ENCODE measurements around the gene ZNF214.

DNA sequence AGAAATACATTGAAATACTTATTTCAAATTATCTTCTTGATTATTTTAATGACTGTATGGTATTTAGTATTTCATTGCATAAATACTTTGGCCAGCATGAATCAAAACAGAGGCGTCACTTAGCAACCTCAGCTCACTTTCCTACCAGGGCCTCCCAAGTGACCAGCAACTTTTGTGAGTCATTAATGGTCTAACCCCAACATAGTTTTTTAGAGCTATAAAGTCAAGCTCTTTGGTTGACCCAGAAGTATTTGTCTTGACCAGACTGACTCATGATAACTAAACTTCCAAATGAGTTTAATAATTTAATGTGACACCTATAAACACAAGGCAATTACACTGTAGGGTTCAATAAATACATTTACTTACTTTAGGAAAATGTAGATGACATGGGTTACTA is 40.7 kb upstream of the ZNF214 start:
- TF ChIP-seq, protein P1, sequence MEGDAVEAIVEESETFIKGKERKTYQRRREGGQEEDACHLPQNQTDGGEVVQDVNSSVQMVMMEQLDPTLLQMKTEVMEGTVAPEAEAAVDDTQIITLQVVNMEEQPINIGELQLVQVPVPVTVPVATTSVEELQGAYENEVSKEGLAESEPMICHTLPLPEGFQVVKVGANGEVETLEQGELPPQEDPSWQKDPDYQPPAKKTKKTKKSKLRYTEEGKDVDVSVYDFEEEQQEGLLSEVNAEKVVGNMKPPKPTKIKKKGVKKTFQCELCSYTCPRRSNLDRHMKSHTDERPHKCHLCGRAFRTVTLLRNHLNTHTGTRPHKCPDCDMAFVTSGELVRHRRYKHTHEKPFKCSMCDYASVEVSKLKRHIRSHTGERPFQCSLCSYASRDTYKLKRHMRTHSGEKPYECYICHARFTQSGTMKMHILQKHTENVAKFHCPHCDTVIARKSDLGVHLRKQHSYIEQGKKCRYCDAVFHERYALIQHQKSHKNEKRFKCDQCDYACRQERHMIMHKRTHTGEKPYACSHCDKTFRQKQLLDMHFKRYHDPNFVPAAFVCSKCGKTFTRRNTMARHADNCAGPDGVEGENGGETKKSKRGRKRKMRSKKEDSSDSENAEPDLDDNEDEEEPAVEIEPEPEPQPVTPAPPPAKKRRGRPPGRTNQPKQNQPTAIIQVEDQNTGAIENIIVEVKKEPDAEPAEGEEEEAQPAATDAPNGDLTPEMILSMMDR (IDR thresholded peaks at IDR 0.05; ENCODE audit: poor library complexity), result no peak
- TF ChIP-seq EZH2 (IDR thresholded peaks at IDR 0.05; ENCODE audit: borderline replicate concordance), result no peak

Measured in hepatocyte (in vitro differentiated cells).